H9 (cell line): ENCODE measurements around the gene KPNA1. TPM values are rescaled to one million over a fixed set of nuclear protein-coding genes. Genes with fewer than 3 reads are reported as not detected.

Source experiments
- DNase-seq: peaks from one replicate; pipeline ENCODE4 v3.0.0-alpha.2; 2017
- H2AFZ ChIP-seq: one replicate; pipeline ENCODE4 v1.6.1; 2013; ENCODE audit warnings: mild to moderate bottlenecking, low read length, control low read depth, moderate library complexity
- H2AK5ac ChIP-seq: 2 replicates; pipeline ENCODE4 v1.6.1; 2013; ENCODE audit warnings: low read length, control low read depth, mixed read lengths; ENCODE audit not compliant: insufficient read length
- H2BK120ac ChIP-seq: one replicate; pipeline ENCODE4 v1.6.1; 2013; ENCODE audit warnings: low read depth, mild to moderate bottlenecking, low read length, control low read depth, inconsistent platforms; ENCODE audit not compliant: poor library complexity, severe bottlenecking
- H2BK12ac ChIP-seq: 2 replicates; pipeline ENCODE4 v1.6.1; 2013; ENCODE audit warnings: low read length, control low read depth, mixed read lengths, low read depth; ENCODE audit not compliant: insufficient read length
- H2BK15ac ChIP-seq: 2 replicates; pipeline ENCODE4 v1.6.1; 2013; ENCODE audit warnings: low read depth, low read length, control low read depth
- H2BK20ac ChIP-seq: one replicate; pipeline ENCODE4 v1.6.1; 2013; ENCODE audit warnings: low read depth, mild to moderate bottlenecking, low read length, control low read depth, inconsistent platforms; ENCODE audit not compliant: poor library complexity, severe bottlenecking
- H2BK5ac ChIP-seq: 2 replicates; pipeline ENCODE4 v1.6.1; 2013; ENCODE audit warnings: low read length, control low read depth, mixed read lengths; ENCODE audit not compliant: insufficient read length
- H3K14ac ChIP-seq: 2 replicates; pipeline ENCODE4 v1.6.1; 2013; ENCODE audit warnings: low read length, control low read depth; ENCODE audit not compliant: insufficient read depth
- H3K18ac ChIP-seq: 2 replicates; pipeline ENCODE4 v1.6.1; 2013; ENCODE audit warnings: low read depth, mild to moderate bottlenecking, mixed read lengths, low read length, control low read depth; ENCODE audit not compliant: insufficient read length
- H3K23ac ChIP-seq: 2 replicates; pipeline ENCODE4 v1.6.1; 2013; ENCODE audit warnings: low read length, control low read depth, mixed read lengths, low read depth; ENCODE audit not compliant: insufficient read length
- H3K23me2 ChIP-seq: 2 replicates; pipeline ENCODE4 v1.6.1; 2013; ENCODE audit warnings: low read depth, mild to moderate bottlenecking, mixed read lengths, low read length, control low read depth; ENCODE audit not compliant: insufficient read length, poor library complexity, severe bottlenecking
- H3K27ac ChIP-seq: 2 replicates; pipeline ENCODE4 v1.5.1; 2013; ENCODE audit warnings: low read length, control low read depth, mixed read lengths, low read depth; ENCODE audit not compliant: insufficient read length
- H3K27me3 ChIP-seq: 2 replicates; pipeline ENCODE4 v1.6.1; 2013; ENCODE audit warnings: low read length, control low read depth, inconsistent platforms; ENCODE audit not compliant: insufficient read depth
- H3K4ac ChIP-seq: 2 replicates; pipeline ENCODE4 v1.6.1; 2013; ENCODE audit warnings: low read depth, mild to moderate bottlenecking, control low read depth, inconsistent platforms, low read length, moderate library complexity
- H3K4me1 ChIP-seq: 2 replicates; pipeline ENCODE4 v1.6.1; 2013; ENCODE audit warnings: low read length, control low read depth, inconsistent platforms; ENCODE audit not compliant: insufficient read depth
- H3K4me2 ChIP-seq: 2 replicates; pipeline ENCODE4 v1.6.1; 2013; ENCODE audit warnings: low read length, control low read depth, mixed read lengths; ENCODE audit not compliant: insufficient read length, insufficient read depth
- H3K56ac ChIP-seq: 2 replicates; pipeline ENCODE4 v1.6.1; 2013; ENCODE audit warnings: low read depth, mild to moderate bottlenecking, mixed read lengths, low read length, control low read depth; ENCODE audit not compliant: insufficient read length
- H3K79me1 ChIP-seq: 2 replicates; pipeline ENCODE4 v1.6.1; 2013; ENCODE audit warnings: low read depth, mild to moderate bottlenecking, moderate library complexity, low read length, control low read depth, inconsistent platforms; ENCODE audit not compliant: insufficient read depth, poor library complexity, severe bottlenecking
- H3K79me2 ChIP-seq: 2 replicates; pipeline ENCODE4 v1.6.1; 2013; ENCODE audit warnings: low read length, control low read depth, inconsistent platforms; ENCODE audit not compliant: insufficient read depth
- H3K9ac ChIP-seq: 2 replicates; pipeline ENCODE4 v1.6.1; 2013; ENCODE audit warnings: low read length, control low read depth, mixed read lengths; ENCODE audit not compliant: insufficient read length; ENCODE audit errors: extremely low read depth
- H3K9me3 ChIP-seq: one replicate; pipeline ENCODE4 v1.6.1; 2013; ENCODE audit warnings: low read depth, low read length, inconsistent platforms; ENCODE audit not compliant: control insufficient read depth
- H3T11ph ChIP-seq: one replicate; pipeline ENCODE4 v1.6.1; 2013; ENCODE audit warnings: mild to moderate bottlenecking, low read length, control low read depth, inconsistent platforms
- H4K20me1 ChIP-seq: one replicate; pipeline ENCODE4 v1.6.1; 2013; ENCODE audit not compliant: control insufficient read depth, insufficient read length, insufficient read depth
- H4K5ac ChIP-seq: 2 replicates; pipeline ENCODE4 v1.6.1; 2013; ENCODE audit warnings: low read depth, mild to moderate bottlenecking, mixed read lengths, low read length, control low read depth; ENCODE audit not compliant: insufficient read length
- H4K8ac ChIP-seq: replicated peaks from 2 replicates; pipeline ENCODE4 v1.6.1; 2013; ENCODE audit warnings: low read length, control low read depth, mixed read lengths, low read depth; ENCODE audit not compliant: insufficient read length
- H4K91ac ChIP-seq: 2 replicates; pipeline ENCODE4 v1.6.1; 2013; ENCODE audit warnings: low read depth, mild to moderate bottlenecking, moderate library complexity, mixed read lengths, low read length, control low read depth; ENCODE audit not compliant: insufficient read length
- H3K27ac Mint-ChIP-seq, 3 experiments: 2 replicates in 2 of 3; 3 replicates in 1 of 3; pipeline ENCODE4 v1.8.0; 2020 to 2021; ENCODE audit warnings: mixed read lengths in 3 of 3, mild to moderate bottlenecking in 1 of 3, moderate library complexity in 1 of 3
- H3K27me3 Mint-ChIP-seq: 2 replicates; pipeline ENCODE4 v1.8.0; 2021; ENCODE audit warnings: low read depth, mild to moderate bottlenecking, moderate library complexity, mixed read lengths
- H3K36me3 Mint-ChIP-seq, 3 experiments: 2 replicates in 2 of 3; 3 replicates in 1 of 3; pipeline ENCODE4 v1.8.0; 2020 to 2021; ENCODE audit warnings: low read depth in 3 of 3, mixed read lengths in 3 of 3; ENCODE audit not compliant: insufficient read depth in 1 of 3
- H3K4me1 Mint-ChIP-seq, 2 experiments: 2 replicates each; pipeline ENCODE4 v1.8.0; 2020; ENCODE audit warnings: mixed read lengths in 2 of 2
- H3K4me3 Mint-ChIP-seq, 2 experiments: 2 replicates in 1 of 2; 3 replicates in 1 of 2; pipeline ENCODE4 v1.8.0; 2020 to 2021; ENCODE audit warnings: mild to moderate bottlenecking in 2 of 2, mixed read lengths in 2 of 2, moderate library complexity in 1 of 2
- H3K9me3 Mint-ChIP-seq, 2 experiments: 2 replicates in 1 of 2; 3 replicates in 1 of 2; pipeline ENCODE4 v1.8.0; 2020; ENCODE audit warnings: mild to moderate bottlenecking in 2 of 2, mixed read lengths in 2 of 2, moderate library complexity in 1 of 2
- WGBS: extraction: QIAGEN DNeasy Blood & Tissue Kit; methylation state at CpG from one replicate; pipeline ENCODE4 v1.1.7; 2013; ENCODE audit warnings: missing lambda C conversion rate, low lambda C conversion rate, mixed read lengths; ENCODE audit not compliant: insufficient read length; ENCODE audit errors: extremely low coverage; 5-methylcytosine and 5-hydroxymethylcytosine counted together
- total RNA-seq: library from RNA; stranded (reverse); gene quantifications from 2 replicates; pipeline ENCODE4 v1.2.1, GENCODE V29; 2021
- TF ChIP-seq, protein P1 (sequence below): fragments of 200-600 bp; sonication (generic); conservative IDR thresholded peaks from 3 replicates; pipeline ENCODE4 v1.8.0; 2021; ENCODE audit warnings: antibody characterized with exemption, mild to moderate bottlenecking

KPNA1 gene
- total RNA-seq, 1 experiment from 2014 or later, result 71.7 TPM

DNA sequence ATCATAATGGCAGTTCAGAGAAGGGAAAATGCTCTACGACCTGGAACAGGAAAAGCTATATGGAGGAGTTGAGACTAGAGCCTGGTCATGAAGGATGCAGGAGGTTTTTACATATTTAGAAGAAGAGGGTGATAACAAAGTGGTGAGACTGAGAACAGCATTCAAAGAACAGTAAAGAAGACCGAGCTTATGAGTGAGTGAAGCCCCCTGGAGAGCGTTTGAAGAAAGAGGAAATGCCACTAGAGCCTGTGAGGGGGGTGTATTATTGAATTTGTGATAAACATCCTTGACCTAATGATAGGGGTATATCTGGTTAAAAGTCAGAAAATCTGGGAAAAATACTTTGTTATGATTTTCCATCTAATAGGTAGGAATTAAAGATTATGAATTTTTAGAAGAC lies 45.2 kb upstream of the KPNA1 start:
- TF ChIP-seq, protein P1, sequence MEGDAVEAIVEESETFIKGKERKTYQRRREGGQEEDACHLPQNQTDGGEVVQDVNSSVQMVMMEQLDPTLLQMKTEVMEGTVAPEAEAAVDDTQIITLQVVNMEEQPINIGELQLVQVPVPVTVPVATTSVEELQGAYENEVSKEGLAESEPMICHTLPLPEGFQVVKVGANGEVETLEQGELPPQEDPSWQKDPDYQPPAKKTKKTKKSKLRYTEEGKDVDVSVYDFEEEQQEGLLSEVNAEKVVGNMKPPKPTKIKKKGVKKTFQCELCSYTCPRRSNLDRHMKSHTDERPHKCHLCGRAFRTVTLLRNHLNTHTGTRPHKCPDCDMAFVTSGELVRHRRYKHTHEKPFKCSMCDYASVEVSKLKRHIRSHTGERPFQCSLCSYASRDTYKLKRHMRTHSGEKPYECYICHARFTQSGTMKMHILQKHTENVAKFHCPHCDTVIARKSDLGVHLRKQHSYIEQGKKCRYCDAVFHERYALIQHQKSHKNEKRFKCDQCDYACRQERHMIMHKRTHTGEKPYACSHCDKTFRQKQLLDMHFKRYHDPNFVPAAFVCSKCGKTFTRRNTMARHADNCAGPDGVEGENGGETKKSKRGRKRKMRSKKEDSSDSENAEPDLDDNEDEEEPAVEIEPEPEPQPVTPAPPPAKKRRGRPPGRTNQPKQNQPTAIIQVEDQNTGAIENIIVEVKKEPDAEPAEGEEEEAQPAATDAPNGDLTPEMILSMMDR, result no peak
- peak overlapping the region in 1 of 2 experiments; percentile 5; a peak in 1 of 5 replicates for H3K4me3 Mint-ChIP-seq
- no peaks in the 10 kb centered on the region for H4K20me1 ChIP-seq

More for the DNA sequence above, 45.2 kb upstream of the KPNA1 start:
- Histone ChIP-seq H3K79me1 (no peaks in the 10 kb centered on the region), H4K5ac (no peak overlapping the region), H3K9ac (no peak overlapping the region), H3K27me3 (no peaks in the 10 kb centered on the region), H2BK5ac (no peak overlapping the region), H4K8ac (no peak overlapping the region), H3K56ac (no peak overlapping the region), H2BK120ac (no peak overlapping the region), H3K4me2 (no peak overlapping the region), H2BK12ac (no peak overlapping the region), H2AK5ac (no peak overlapping the region), H2BK20ac (no peak overlapping the region), H3K9me3 (no peaks in the 10 kb centered on the region), H3K23ac (no peak overlapping the region), H3K14ac (no peak overlapping the region), H3K18ac (no peak overlapping the region), H3K79me2 (no peaks in the 10 kb centered on the region), H2AFZ (no peak overlapping the region), H3K27ac (no peak overlapping the region), H3T11ph (no peak overlapping the region), H3K4ac (no peak overlapping the region), H3K23me2 (no peaks in the 10 kb centered on the region), H3K4me1 (peaks cover 9% of the 10 kb centered on the region), H4K91ac (no peak overlapping the region), H2BK15ac (no peak overlapping the region)
- no peak for DNase-seq
- Mint-ChIP-seq H3K27me3 (peaks cover 3% of the 10 kb centered on the region; the same call in 1 of the 2 replicates), H3K36me3 (no peaks in the 10 kb centered on the region; a peak in 1 of 7 replicates), H3K27ac (no peak overlapping the region), H3K9me3 (no peaks in the 10 kb centered on the region), H3K4me1 (peaks cover 15 to 31% of the 10 kb centered on the region in 2 experiments)
- WGBS, result no CpG with 5 or more reads among the region's 3 CpGs
